ENCODE results near the gene GPATCH2L. TPM values are rescaled to one million over a fixed set of nuclear protein-coding genes. Genes with fewer than 3 reads are reported as not detected.
A peak's percentile ranks its signal among the peaks of the same experiment; 100 is the strongest.

The GPATCH2L gene
- total and polyA plus RNA-seq, 2 experiments from 2014 or later = 18.2 to 91.4 TPM

GRCh38 chr14:76138119-76138757 lies 13.5 kb upstream of the GPATCH2L start:
- Histone ChIP-seq H3K4me3 (peak overlapping the region; percentile 33), H3K4me1 (ENCODE audit: low read depth) (no peaks in the 10 kb centered on the region), H3K27ac (no peak overlapping the region), H3K27me3 (peaks cover 15% of the 10 kb centered on the region), H3K9me3 (ENCODE audit: low read depth) (no peaks in the 10 kb centered on the region), H3K36me3 (no peaks in the 10 kb centered on the region)
- DNase-seq (ENCODE audit: low read depth in 1 of 2, low spot score in 1 of 2) = no peak
- no peak for TF ChIP-seq CTCF (IDR thresholded peaks at IDR 0.05; ENCODE audit: low read depth, low read length)

- peaks cover 15% of the 10 kb centered on the region for H3K27me3 ChIP-seq
- peak overlapping the region; percentile 33 for H3K4me3 ChIP-seq
- DNase-seq (ENCODE audit: low read depth in 1 of 2, low spot score in 1 of 2) = peak; percentile 14 to 60
- no peaks in the 10 kb centered on the region for H3K4me1 ChIP-seq (ENCODE audit: low read depth)
- H3K36me3 ChIP-seq = no peaks in the 10 kb centered on the region
- H3K9me3 ChIP-seq (ENCODE audit: low read depth) = no peaks in the 10 kb centered on the region
- H3K27ac ChIP-seq = no peak overlapping the region
- TF ChIP-seq CTCF (IDR thresholded peaks at IDR 0.05; ENCODE audit: low read depth, low read length) = no peak
These were observed 12.7 kb upstream of the GPATCH2L start for GRCh38 chr14:76138758-76139723.

- H3K27me3 ChIP-seq = peaks cover 13% of the 10 kb centered on the region
- H3K4me1 ChIP-seq (ENCODE audit: low read depth) = no peaks in the 10 kb centered on the region
- no peak for TF ChIP-seq CTCF (IDR thresholded peaks at IDR 0.05; ENCODE audit: low read depth, low read length)
- no peak overlapping the region for H3K27ac ChIP-seq
- no peak for DNase-seq (ENCODE audit: low read depth in 1 of 2, low spot score in 1 of 2)
- no peak overlapping the region for H3K4me3 ChIP-seq
- H3K36me3 ChIP-seq = no peaks in the 10 kb centered on the region
- H3K9me3 ChIP-seq (ENCODE audit: low read depth) = no peaks in the 10 kb centered on the region
These were observed 8.1 kb upstream of the GPATCH2L start for GRCh38 chr14:76143642-76144041.

- Histone ChIP-seq H3K4me3 (no peak overlapping the region), H3K27me3 (peaks cover 14% of the 10 kb centered on the region), H3K9me3 (ENCODE audit: low read depth) (no peaks in the 10 kb centered on the region), H3K4me1 (ENCODE audit: low read depth) (no peaks in the 10 kb centered on the region), H3K36me3 (no peaks in the 10 kb centered on the region), H3K27ac (no peak overlapping the region)
- no peak for TF ChIP-seq CTCF (IDR thresholded peaks at IDR 0.05; ENCODE audit: low read depth, low read length)
- no peak for DNase-seq (ENCODE audit: low read depth in 1 of 2, low spot score in 1 of 2)
These were observed 4.7 kb upstream of the GPATCH2L start for GRCh38 chr14:76146976-76147375.

GRCh38 chr14:76149196-76149595 lies 2.5 kb upstream of the GPATCH2L start:
- peaks cover 5% of the 10 kb centered on the region for H3K4me1 ChIP-seq (ENCODE audit: low read depth)
- H3K4me3 ChIP-seq = no peak overlapping the region
- no peaks in the 10 kb centered on the region for H3K36me3 ChIP-seq
- no peaks in the 10 kb centered on the region for H3K9me3 ChIP-seq (ENCODE audit: low read depth)
- H3K27ac ChIP-seq = no peak overlapping the region
- DNase-seq (ENCODE audit: low read depth in 1 of 2, low spot score in 1 of 2) = no peak
- H3K27me3 ChIP-seq = peaks cover 14% of the 10 kb centered on the region
- TF ChIP-seq CTCF (IDR thresholded peaks at IDR 0.05; ENCODE audit: low read depth, low read length) = no peak
